Stimulated activated CD4-positive, alpha-beta T cell treated with anti-CD3 and anti-CD28 coated beads, Interleukin-1b, Interleukin-23, amount 100 ng/mL, for 48 hours (primary cell): Measurements from ENCODE around the gene RUNX1.
"Not testable (repeated sequence)": the region's sequence is repeated elsewhere in the genome, so short reads cannot be mapped to it uniquely, and the experiment has no call there.

ENCODE experiments used
- DNase-seq: peaks from one replicate; pipeline ENCODE4 v3.0.0-alpha.2; 2020

Gene RUNX1

DNA sequence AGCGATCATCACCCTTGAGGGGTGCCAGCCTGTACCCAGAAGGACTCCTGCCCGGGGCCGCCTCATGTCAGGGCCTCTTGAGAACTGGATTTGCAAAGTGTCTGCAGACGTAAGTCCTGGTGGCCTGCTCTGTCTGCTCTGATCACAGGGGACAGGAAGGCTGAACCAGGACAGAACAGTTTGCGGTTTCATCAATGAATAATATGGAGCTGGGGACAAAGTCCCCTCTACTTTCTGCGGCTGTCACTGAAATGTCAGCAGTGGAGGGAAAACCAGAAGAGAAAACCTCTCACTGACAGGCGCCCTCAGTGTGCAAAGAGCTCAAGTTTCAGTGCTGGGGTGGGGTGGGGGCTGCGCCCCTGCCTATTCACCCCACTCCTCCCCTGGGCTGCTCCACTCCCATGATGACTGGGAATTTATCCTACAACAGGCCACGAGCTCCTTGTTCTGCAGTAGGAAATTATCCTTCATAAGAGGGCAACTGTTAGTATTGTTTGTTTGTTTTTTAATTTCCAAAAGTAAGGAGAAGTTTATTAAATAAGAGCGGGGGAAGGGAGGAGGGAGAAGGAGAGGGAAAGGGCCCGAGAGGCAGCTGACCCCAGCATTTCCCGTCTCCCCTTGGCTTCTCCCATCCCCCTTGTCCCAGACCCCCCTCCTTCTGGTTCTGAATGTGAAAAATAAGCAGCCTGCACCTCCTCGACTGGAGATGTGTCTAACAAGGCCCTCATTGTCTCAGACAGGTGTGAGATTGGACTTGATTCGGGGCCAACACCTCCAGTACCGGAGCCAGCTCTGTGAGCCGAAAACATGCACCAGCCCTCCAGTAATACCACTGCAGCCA lies 231.1 kb downstream of the RUNX1 start:
- no peak for DNase-seq

DNA sequence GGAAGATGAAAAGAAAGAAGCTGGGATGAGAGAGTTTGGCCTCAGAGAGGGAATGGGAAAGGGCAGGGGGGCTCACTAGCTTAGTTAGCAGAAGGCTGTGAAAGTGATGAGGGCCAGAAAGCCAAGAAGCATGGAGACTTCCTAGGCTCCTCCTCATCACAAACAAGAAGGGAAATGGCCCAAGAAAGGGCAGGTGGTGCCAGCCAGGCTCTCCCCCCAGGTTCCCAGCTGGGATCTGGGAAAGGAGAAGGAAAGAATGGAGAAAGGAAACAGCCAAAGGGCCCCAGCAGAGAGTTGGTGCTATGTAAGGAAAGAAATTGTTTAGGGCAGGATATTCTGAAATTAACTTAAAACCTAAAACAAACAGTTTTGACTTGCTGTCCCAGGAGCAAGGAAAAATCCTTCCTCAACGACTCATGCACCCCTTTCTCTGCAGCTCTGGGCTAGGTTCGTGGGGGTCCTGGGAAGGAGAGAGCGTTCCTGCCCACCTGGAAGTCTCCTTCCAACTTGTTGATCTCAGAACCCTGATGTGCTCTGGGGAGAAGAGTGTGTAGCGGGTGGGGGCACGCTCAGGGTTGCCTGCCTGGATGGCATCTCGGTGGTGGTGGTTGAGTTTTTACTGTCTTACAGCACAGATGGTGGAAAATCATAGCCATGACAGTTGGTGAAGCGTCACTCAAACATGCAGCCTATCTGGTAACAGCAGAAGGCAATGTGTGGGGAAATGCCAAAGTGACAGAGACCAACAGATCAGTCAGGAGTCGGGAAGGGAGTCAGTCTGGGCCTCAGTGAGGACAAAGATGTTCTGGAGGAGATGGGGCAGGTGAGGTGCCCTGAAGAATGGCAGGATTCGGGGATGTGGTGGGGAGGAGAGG lies 233.0 kb downstream of the RUNX1 start:
- DNase-seq, result no peak

DNA sequence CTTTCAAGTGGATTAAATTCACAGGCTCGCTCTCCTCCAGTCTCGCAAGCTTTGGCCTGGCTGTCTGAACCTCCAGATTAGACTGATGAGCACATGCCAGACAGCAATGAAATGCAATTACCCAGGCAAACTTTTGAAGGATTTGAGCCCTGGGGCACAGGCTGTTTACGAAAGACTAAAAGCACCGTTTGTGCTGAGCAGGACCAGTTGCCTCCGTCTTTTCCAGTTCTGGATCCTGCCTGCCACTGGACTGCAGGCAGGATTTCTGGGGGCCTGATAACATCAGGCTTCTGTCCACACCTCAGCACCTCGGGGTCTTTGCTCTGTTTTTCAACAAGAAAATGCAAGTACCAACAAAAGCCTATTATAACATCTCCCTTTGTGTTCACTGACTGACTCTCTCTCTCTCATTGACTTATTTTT lies 234.6 kb downstream of the RUNX1 start:
- no peak for DNase-seq

DNA sequence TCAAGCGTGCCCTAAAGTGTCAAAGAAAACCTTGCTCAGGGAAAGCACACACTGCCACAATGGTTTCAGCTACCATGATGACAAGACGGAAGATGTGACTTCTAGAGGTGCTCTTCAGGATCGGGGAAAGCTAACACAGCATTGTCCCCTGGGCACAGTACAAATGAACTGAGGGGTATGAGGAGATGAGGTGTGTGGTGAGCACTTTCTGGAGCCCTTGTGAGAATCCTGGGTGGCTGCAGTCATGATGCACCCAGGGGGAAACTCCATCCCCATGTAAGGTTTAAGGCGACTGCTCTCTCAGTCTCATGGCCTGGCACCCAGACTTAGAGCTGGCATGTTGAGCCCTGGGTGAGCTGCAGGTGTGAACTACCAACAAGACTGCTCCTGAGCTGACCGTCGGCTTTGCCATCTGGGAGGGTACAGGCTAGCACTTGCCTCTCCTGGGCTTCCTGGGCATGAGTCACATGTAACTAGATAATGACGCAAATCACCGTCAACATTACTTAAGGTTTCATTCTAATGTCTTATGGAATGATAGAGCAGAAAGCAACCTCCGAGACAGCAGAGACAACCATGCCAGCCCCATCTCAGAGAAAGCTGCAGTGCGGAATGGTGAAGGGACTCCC lies 235.7 kb downstream of the RUNX1 start:
- no peak for DNase-seq

DNA sequence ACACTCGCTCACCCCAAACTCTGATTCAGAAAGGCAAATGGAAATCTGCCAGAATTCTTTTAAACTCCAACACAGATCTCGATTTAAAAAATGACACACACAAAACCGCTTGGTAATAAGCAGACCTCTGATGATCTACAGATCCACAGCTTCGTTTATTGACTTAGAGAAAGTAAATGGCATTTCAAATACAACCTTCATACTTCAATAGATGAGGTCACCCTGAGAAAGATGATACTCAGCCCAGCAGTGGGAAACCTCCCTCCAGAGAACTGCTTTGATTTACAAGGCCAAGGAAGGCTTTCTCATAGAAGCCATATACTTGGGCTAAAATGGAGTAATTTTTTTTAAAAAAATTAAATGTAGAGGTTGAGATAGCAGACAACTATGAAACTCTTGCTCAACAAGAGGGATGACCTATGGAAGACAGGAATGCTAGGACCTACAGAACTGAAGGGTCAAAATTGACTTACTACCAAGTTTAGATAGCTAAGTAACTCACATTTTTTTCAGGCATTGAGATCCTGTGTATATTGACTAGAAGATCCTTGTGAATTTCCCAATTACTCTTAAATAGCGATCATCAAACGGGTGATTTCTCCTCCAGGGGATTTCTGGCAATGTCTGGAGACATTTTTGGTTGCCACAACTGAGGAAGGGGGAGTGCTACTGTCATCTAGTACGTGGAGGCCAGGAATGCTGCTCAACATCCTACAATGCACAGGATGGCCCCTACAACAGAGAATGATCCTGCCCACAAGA lies 236.4 kb downstream of the RUNX1 start:
- DNase-seq, result no peak

DNA sequence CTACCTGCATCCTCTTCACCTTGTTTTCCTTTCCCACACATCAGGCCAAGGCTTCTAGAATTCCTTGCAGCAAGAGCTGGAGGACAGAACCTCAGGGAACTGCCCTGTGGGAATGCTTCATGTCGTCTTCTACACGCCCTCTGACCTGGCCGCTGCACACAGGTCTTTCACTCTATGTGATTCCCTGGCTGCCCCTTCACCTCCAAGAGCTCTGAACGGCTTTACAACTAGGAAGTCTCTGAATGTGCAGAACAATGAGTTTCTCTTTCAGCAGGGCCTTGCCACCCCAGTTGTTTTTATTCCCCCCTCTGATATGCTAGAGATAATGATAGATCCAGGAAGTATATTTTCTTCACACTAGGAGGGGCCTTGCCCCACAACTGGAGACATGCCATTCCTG lies 237.7 kb downstream of the RUNX1 start:
- no peak for DNase-seq

DNA sequence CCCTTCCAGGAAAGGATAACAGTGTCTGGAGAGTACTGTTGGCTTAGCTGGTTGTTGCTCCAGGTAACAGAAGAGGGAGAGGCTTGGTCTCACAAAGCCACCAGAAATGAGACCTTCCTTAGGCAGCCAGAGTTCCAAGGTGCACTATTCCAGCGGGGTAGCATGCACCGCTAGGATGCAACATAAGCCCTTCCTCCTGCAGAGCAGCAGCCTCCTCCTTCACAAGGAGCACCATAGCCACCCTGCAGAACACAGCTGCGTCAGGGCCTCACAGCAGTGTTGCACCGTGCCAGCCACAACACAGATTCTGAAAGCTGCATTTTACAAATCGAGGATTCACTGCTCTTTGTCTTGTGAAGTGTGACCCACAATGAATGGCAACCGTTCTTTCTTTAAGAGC lies 238.3 kb downstream of the RUNX1 start:
- DNase-seq, result no peak

DNA sequence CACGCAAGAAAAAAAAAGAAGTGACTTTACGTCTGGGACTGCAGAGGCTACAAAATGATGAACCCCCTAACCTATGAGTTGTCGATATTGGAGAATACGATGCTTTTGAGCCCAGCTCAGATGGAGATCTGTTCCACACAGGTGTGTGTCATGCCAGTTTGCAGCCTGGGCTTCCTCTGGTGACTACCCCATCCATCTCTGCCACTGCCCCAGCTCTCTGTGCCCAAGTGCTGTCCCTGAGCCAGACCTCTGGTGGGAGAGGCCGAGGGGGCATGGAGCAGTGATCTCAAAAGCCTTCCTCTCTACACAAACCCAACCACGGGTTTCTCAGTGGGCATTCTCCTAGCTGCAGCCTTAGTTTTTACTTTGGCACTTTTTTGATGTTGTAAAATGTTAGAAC lies 239.3 kb downstream of the RUNX1 start:
- DNase-seq, result no peak

DNA sequence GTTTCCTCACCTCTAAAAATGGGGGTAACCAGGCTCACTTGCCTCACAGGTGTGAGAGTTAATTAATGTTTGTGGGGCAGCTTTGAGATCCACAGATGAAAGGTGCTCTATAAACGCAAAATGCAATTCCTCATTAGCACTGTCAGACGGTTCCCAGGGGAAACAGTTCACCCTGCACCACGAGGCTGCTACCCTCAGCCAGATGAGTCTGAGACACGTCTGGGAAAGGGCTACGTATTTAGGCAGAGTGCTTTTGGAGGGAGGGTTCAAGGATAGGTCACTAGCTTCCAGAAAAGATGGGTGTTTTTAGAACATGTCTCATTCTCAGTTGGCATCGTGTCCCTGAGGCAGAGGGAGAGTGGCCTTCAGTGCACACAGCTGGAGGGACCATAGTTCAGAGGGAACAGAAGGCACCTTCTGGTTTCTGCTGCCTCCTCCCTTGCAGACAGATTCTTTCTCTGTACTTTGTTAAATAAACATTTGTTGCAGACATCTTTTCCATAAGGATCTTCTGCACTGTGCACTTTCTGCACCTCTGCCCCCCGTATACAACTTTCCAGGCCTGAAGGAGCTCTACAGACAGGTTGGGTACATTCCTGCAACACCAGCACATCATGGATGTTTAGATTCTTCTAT lies 240.4 kb downstream of the RUNX1 start:
- no peak for DNase-seq

DNA sequence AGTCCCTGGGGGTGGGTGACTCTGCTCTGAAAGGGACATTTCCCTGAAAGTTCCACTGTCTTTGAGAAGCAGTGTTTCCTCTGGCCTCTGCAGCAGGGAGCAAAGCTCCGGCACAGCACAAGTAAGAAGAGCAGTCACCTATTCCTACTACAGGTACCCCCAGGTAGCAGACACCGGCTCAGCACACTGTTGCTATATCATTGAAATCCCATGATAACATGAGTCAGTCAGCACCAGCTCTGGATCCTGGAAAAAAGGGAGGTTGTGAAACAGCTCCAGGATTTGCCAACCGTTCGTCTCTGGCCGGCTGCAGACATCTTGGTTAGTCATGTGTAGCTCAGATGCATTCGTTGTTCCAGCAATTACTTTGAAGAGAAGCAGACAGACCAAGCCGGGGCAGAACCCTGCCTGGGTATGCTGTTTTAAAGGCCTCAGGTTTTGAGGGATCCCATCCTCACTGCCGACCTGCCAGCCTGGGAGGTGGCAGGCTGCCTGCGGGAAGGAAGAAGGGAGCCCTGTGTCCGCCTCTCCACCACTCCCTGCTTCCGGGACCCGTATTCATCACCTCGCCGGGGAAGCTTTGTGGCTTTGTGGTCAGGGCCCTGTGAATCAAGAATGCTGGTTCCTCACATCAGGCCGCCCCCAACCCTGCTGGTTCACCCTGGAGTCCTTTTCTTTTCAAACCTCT lies 241.1 kb downstream of the RUNX1 start:
- DNase-seq, result peak; percentile 80

DNA sequence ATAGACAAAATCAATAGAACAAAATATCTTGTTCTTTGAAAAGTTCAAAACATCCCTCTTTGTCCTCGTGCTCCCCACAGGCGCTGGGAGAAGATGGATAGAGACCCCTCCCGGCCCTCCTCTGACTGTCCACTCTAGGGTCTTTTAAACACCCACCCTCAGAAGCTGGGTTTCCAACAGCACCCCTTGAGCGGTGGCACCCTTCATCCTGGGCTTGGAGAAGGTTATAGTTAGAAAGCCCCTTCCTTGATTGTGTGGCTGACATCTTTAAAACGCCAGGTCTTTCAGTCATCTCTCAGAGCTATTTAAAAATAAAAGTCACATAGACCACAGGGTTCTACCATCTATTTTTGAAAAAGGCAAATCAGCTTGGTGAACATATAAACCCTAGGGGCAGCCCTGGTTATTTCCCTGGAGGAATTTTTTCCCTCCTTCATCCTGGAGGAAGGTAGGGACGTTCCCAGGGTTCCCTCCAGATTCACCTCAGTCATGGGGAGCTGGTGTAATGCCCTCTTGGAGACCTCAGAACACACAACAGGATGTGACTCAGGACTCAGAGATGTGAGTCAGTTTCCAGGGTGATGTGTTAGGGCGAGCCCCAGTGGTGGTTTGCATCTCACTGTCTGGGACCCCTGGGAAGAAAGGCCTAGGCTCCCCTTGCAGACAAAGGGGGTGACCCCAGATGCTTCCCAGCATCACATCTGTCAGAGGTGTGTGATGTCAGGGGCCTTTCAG lies 241.8 kb downstream of the RUNX1 start:
- peak; percentile 80 for DNase-seq

DNA sequence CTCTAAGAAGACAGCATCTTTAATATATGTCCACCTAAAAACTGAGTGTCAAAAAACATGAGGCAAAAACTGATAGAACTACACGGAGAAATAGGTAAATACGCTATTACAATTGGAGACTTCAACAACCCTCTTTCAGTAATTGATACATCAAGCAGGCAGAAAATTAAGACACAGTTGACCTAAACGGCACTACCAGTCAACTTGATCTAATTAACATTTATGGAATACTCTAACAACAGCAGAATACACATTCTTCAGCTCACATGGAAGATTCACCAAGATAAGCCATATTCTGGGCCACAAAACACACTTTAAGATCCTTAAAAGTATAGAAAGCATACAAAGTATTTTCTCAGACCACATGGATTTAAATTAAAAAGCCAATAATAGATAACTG lies 242.7 kb downstream of the RUNX1 start:
- no peak for DNase-seq

DNA sequence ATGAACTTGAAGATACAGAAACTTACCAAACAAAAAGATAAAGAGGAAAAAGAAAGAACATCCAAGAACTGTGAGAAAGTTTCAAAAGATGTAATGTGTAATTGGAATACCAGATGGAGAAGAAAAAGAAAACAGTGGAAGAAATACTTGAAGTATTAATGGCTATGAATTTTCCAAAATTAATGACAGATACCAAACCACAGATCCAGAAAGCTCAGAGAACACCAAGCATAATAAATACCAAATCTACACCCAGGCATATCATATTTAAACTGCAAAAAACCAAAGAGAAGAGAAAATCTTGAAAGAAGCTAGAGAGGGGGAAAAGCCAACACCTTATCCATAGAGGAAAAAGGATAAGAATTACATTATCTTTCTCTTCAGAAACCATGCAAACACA lies 243.9 kb downstream of the RUNX1 start:
- no peak for DNase-seq

DNA sequence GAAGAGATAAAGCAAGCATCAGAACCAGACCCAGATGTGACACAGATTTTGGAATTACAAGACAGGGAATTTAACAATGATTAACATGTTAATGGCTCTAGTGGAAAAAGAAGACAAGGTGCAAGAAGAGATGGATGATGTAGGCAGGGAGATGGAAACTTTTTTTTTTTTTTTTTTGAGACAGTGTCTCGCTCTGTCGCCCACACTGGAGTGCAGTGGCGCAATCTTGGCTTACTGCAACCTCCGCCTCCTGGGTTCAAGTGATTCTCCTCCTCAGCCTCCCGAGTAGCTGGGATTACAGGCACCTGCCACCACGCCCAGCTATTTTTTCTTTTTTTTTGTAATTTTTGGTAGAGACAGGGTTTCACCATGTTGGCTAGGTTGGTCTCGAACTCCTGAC lies 244.5 kb downstream of the RUNX1 start:
- not testable (repeated sequence) for DNase-seq

DNA sequence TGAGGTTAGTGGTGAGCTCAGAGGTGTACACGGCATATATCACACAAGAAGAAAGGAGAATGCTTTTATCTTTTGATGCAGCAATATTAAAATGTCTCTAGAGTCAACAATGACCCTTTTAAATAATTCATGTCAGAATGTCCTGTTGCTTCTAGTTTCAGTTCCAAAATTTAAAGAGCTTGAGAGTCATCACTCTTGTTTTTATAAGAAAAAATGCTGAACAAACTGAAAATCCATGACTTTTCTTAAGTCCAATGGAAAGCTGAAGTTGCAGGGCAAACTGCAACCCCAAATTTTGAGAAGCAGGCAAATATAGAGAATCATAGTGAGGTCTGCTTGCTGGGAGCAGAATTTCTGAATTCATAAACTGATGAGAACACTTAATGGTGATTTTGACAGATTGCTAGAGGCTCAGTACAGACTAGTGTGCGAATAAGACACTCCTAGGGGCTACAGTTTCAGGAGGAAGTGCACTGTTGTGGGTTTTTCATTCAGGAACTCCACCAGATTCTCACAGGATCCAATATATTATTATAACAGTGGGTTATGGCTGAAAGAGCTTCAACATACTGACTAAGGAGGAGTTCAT lies 245.2 kb downstream of the RUNX1 start:
- DNase-seq, result no peak

DNA sequence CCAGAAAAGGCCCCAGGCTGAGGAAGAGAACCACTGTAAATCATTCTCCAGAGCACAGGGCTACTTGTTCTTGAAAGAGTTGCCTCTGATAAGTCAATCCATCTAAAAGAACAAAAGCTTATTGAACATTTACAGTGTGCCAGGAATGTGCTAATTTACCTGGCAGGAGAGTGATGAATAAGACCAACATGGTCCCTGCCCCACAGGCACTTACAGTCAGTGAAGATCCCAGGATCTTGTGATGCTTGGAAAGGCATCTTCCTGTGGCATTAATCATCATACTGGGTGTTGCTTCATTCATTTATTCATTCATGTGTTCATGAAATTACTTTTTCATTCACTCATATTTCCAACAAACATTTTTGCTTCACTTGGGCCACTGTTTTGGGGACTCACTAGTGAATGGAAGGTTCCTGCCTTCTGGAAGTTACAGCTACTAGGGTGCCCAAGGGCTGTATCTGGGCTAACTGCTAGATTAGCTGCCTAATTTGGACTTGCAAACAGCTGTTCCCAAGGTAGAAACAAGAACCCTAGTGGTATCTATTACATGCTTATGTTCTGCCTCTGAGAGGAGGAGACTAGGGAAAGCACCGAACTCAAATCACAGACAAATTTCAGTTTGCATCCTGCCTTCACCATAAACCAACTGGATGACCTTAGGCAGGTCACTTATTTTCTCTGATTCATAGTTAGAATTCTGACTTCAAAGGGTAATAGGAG lies 246.8 kb downstream of the RUNX1 start:
- DNase-seq, result no peak

DNA sequence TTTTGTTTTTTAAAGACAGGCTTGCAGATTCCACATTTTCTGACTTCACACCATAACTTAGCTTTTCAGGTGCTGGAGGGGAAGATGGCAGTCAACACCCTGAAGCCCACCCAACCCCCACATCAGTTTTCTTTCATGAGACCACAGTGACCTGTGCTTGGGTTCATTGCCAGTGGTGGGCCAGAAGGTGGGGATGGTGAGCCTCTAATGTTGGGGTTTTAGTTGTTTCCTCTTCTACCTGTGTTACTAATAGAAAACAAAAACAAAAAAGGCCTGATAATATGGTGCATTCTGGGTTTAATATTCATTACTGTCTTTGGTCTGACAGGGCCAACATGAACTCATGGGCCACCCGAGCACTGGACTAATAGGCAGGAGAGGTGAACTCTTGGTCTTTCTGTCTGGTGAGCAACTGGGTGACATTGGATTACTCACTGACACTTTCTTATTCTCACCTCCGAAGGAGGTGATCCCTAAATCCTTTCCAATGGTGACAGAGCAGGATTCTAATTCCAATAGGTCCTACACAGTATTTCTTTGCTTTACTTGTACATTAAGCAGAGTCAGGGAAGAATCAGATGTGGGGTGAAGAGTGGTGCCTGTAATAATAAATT lies 247.5 kb downstream of the RUNX1 start:
- no peak for DNase-seq

DNA sequence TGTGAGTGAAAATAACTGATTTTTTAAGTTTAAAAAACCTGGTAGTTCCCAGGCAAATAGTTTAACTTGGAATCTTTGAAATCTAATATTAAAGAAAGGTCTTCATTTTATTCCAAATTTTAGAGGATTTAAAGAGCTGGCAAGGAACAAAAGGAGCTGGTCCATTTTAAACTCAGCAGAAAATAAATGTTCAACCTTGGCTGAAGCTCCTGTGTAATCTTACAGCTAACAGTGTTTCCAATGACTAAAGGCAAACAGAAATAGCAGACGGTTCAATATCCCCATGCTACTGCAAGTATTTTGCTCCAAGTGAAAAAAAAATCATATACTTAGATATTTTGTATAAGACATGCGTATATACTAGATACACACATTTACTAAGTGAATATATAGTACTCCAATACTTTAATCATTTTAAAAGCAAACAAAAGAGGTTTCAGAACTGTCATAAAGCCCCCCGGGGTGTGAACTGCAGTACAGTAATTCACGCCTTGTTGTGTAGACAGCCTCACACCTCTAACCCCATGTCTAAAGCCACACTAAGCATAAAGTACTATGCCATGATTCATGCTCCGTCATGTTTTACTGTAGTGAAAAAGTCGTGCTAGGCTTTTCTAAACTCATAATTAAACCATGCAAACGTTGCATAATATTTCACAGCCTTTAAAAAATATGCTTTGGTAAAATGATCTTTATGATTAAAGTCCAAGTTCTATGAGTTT lies 248.1 kb downstream of the RUNX1 start:
- DNase-seq, result no peak

DNA sequence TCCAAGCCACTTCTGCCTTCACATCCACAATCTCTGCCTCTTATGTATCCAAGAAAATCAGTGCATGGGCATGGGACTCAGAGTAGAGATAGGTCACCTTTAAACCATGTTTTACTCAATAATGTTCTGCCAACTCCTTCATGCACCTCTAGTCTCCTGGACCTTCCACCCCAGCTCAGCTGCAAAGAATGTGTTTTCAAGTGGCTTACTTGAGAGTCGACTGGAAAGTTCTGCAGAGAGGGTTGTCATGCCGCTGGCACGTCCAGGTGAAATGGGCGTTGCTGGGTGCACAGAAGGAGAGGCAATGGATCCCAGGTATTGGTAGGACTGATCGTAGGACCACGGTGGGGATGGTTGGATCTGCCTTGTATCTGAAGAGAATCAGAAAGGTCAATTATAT lies 250.0 kb downstream of the RUNX1 start:
- no peak for DNase-seq
